DND-41 (cell line): ENCODE results near the gene PTPRE.

Experiments
- ATAC-seq: fragments of 200-7000 bp; cut with Tn5 transposase; 3 replicates; pipeline ENCODE4 v1.9.1; 2021; ENCODE audit warnings: low read depth; ENCODE audit not compliant: insufficient read depth
- DNase-seq: peaks from one replicate; pipeline ENCODE4 v3.0.0-alpha.2; 2020
- H2AFZ ChIP-seq: 2 replicates; pipeline ENCODE4 v1.6.0; 2012; ENCODE audit warnings: low read depth, low read length
- H3K27ac ChIP-seq: 2 replicates; pipeline ENCODE4 v1.5.1; 2012; ENCODE audit warnings: low read length, inconsistent platforms
- H3K27me3 ChIP-seq: fragments of 200-600 bp; sonication (generic); 2 replicates; pipeline ENCODE4 v1.6.0; 2012; ENCODE audit warnings: low read length, mild to moderate bottlenecking, inconsistent platforms; ENCODE audit not compliant: insufficient read depth, poor library complexity
- H3K36me3 ChIP-seq: 2 replicates; pipeline ENCODE4 v1.5.1; 2012; ENCODE audit warnings: low read length, inconsistent platforms; ENCODE audit not compliant: insufficient read depth
- H3K4me1 ChIP-seq: 2 replicates; pipeline ENCODE4 v1.5.1; 2012; ENCODE audit warnings: mild to moderate bottlenecking, low read length; ENCODE audit not compliant: insufficient read depth
- H3K4me2 ChIP-seq: 2 replicates; pipeline ENCODE4 v1.6.0; 2012; ENCODE audit warnings: mild to moderate bottlenecking, moderate library complexity, low read length, inconsistent platforms; ENCODE audit not compliant: insufficient read depth
- H3K4me3 ChIP-seq, 2 experiments: fragments of 200-600 bp in 1 of 2; shearing (Covaris generic) in 1 of 2; 2 replicates each; pipeline ENCODE4 v1.5.1; 2012 to 2016; ENCODE audit warnings: inconsistent platforms in 2 of 2, low read length in 2 of 2, mild to moderate bottlenecking in 2 of 2, low read depth in 1 of 2, moderate library complexity in 1 of 2
- H3K79me2 ChIP-seq: 2 replicates; pipeline ENCODE4 v1.6.0; 2012; ENCODE audit warnings: low read length, inconsistent platforms; ENCODE audit not compliant: insufficient read depth
- H3K9ac ChIP-seq: 2 replicates; pipeline ENCODE4 v1.6.0; 2012; ENCODE audit warnings: low read depth, mild to moderate bottlenecking, inconsistent platforms, low read length, moderate library complexity
- H3K9me3 ChIP-seq: 2 replicates; pipeline ENCODE4 v1.5.1; 2012; ENCODE audit warnings: low read length, moderate library complexity, mild to moderate bottlenecking, inconsistent platforms; ENCODE audit not compliant: insufficient read depth, severe bottlenecking
- H4K20me1 ChIP-seq: 2 replicates; pipeline ENCODE4 v1.6.0; 2012; ENCODE audit warnings: low read length; ENCODE audit not compliant: insufficient read depth
- EZH2 ChIP-seq: IDR thresholded peaks from 3 replicates; pipeline ENCODE4 v1.6.1; 2012; ENCODE audit warnings: borderline replicate concordance, low read depth, mild to moderate bottlenecking, moderate library complexity, low read length, inconsistent platforms; ENCODE audit not compliant: severe bottlenecking
- TF ChIP-seq, protein P1 (sequence below): IDR thresholded peaks from 2 replicates; pipeline ENCODE4 v1.5.1; 2012; ENCODE audit warnings: borderline replicate concordance, low read length, moderate library complexity, mild to moderate bottlenecking; ENCODE audit not compliant: poor library complexity, severe bottlenecking; ENCODE audit errors: extremely low read depth

PTPRE gene

DNA sequence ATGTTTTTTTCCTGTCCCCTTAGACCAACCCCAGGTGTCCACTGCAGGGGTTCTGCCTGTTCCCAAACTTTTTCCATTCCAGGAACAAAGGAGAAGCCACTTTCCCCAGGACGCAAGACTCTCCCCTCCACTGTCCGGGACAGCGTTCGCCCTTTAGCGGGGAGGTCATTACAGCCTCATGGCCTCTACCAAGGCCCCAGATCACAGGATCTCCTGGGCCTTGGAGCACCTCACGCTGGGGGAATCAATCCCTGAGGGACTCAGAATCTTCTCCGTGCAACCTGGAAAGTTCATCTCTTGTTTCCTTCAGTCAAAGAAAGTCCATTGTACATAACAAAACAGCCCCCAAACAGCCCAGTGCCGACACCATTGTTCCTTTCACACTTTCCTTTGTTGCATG, 178.1 kb downstream of the PTPRE start:
- no peak overlapping the region for H2AFZ ChIP-seq
- TF ChIP-seq EZH2: no peak
- TF ChIP-seq, protein P1, sequence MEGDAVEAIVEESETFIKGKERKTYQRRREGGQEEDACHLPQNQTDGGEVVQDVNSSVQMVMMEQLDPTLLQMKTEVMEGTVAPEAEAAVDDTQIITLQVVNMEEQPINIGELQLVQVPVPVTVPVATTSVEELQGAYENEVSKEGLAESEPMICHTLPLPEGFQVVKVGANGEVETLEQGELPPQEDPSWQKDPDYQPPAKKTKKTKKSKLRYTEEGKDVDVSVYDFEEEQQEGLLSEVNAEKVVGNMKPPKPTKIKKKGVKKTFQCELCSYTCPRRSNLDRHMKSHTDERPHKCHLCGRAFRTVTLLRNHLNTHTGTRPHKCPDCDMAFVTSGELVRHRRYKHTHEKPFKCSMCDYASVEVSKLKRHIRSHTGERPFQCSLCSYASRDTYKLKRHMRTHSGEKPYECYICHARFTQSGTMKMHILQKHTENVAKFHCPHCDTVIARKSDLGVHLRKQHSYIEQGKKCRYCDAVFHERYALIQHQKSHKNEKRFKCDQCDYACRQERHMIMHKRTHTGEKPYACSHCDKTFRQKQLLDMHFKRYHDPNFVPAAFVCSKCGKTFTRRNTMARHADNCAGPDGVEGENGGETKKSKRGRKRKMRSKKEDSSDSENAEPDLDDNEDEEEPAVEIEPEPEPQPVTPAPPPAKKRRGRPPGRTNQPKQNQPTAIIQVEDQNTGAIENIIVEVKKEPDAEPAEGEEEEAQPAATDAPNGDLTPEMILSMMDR: no peak
- no peak overlapping the region for H3K4me3 ChIP-seq
- H3K9me3 ChIP-seq: no peaks in the 10 kb centered on the region
- no peaks in the 10 kb centered on the region; the same call in 1 of the 2 replicates for H3K36me3 ChIP-seq
- peaks cover 15% of the 10 kb centered on the region for H3K4me1 ChIP-seq
- DNase-seq (no peak), ATAC-seq (no peak)
- no peaks in the 10 kb centered on the region for H3K27me3 ChIP-seq
- H3K27ac ChIP-seq: no peak overlapping the region
- no peaks in the 10 kb centered on the region for H3K79me2 ChIP-seq
- H4K20me1 ChIP-seq: no peaks in the 10 kb centered on the region
- no peak overlapping the region for H3K9ac ChIP-seq
- no peak overlapping the region for H3K4me2 ChIP-seq

DNA sequence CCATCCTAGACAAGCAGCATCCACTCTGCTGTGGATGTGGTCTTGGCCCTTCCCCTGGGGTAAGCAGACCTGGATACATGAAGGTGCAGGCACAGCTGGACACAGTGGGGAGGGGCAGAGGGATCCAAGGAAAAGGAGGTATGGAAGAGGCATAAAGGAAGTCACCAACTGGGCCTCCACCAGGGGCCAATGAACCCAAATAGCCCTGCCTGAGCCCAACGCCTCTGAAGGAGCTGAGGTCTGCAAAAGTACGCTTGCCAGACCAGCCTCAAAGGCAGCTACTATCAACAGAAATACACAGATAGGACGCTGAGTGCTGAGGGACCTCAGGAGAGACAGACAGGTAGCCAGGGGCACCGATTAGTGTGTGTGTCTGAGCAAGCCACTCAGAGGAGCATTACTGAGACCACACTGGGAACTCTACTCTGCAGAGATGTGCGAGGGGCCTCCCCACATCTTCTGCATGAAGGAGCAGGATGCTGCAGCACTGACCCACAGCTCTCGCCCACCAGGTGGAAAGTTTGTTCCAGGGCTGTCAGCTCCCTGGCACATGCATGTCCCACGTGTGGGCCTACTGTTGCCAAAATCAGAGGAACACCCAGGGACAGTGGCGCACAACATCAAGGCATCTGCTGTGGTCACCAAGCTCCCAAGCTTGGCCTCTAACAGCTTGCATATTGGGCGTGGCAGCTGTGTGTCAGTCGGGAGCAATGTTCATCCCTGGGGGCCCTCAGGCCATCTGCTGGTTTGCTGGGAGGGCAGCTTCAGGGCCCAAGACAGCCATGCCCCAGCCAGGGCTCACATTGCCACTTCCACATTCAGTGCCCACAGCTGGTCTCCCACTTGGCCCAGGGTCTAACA, 179.3 kb downstream of the PTPRE start:
- no peaks in the 10 kb centered on the region for H3K79me2 ChIP-seq
- no peak overlapping the region for H3K9ac ChIP-seq
- H4K20me1 ChIP-seq: no peaks in the 10 kb centered on the region
- no peak overlapping the region for H3K4me2 ChIP-seq
- no peak for ATAC-seq
- no peaks in the 10 kb centered on the region for H3K9me3 ChIP-seq
- DNase-seq: no peak
- H3K27me3 ChIP-seq: no peaks in the 10 kb centered on the region
- no peak overlapping the region for H3K4me3 ChIP-seq
- H2AFZ ChIP-seq: no peak overlapping the region
- H3K4me1 ChIP-seq: peaks cover 15% of the 10 kb centered on the region
- no peak overlapping the region for H3K27ac ChIP-seq
- no peak for TF ChIP-seq EZH2
- TF ChIP-seq, protein P1: no peak
- no peaks in the 10 kb centered on the region for H3K36me3 ChIP-seq

DNA sequence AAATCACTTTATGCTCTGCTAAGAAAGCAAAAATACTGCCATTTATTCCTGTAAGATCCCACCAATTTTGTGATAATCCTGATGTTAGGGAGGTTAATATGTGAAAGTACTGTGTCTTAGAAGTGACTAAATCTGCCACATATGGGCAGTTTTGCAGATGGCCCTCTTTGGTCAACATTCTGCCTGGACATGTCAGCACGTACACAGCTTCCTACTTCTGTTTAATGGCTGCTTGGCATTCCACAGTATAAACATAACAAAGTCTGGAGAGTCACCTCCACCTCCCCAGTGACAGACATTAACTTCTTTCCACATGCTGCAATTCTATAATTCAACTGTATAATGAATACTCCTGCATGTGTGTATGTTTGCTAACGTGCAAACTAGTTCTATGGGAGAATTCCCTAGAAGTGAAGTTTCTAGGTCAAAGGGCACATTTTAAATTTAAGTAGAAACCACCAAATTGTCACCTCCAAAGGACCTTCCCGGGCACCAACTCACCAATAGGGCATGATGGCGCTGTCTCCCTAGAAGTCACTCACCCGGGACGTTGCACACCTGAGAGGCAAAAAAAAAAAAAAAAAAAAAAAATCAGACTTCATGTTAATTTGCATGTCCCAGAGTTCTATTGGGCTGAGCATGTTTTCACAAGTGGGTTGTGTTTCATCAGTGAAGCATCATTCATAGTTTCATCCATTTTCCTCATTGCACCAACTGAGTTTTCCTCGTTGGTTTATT, 180.4 kb downstream of the PTPRE start:
- H3K4me1 ChIP-seq: peaks cover 15% of the 10 kb centered on the region
- no peak overlapping the region for H3K4me3 ChIP-seq
- DNase-seq (no peak), ATAC-seq (no peak)
- H3K9ac ChIP-seq: no peak overlapping the region
- no peaks in the 10 kb centered on the region for H3K9me3 ChIP-seq
- H3K79me2 ChIP-seq: no peaks in the 10 kb centered on the region
- H3K36me3 ChIP-seq: no peaks in the 10 kb centered on the region
- no peak overlapping the region for H3K4me2 ChIP-seq
- no peak overlapping the region for H3K27ac ChIP-seq
- no peak overlapping the region for H2AFZ ChIP-seq
- no peaks in the 10 kb centered on the region for H4K20me1 ChIP-seq
- H3K27me3 ChIP-seq: no peaks in the 10 kb centered on the region
- TF ChIP-seq, protein P1: no peak
